ENCODE measurements around the gene TLK1. TPM values are rescaled to one million over a fixed set of nuclear protein-coding genes. Genes with fewer than 3 reads are reported as not detected.

The TLK1 gene
- total and polyA plus RNA-seq, 2 experiments from 2014 or later: 41.2 to 45.0 TPM

GRCh38 chr2:171157109-171157500, 3.6 kb downstream of the TLK1 start:
- peaks cover 49% of the 10 kb centered on the region for H3K4me1 Mint-ChIP-seq
- peaks cover 3% of the 10 kb centered on the region; the same call in 1 of the 3 replicates for H3K9me3 Mint-ChIP-seq
- Histone ChIP-seq H3K36me3 (ENCODE audit: insufficient read depth) (no peaks in the 10 kb centered on the region), H3K27me3 (ENCODE audit: insufficient read depth) (no peaks in the 10 kb centered on the region), H3F3A (replicated peaks; ENCODE audit: low read depth) (no peaks in the 10 kb centered on the region; the same call in 1 of the 2 replicates), H3K9me2 (ENCODE audit: insufficient read depth) (no peaks in the 10 kb centered on the region), H4K20me1 (replicated peaks; ENCODE audit: insufficient read depth) (peaks cover 27% of the 10 kb centered on the region), H3K79me2 (replicated peaks; ENCODE audit: insufficient read depth) (peaks cover 82% of the 10 kb centered on the region), H3K4me3 (peak overlapping the region; percentile 92; the same call in 1 of the 2 replicates), H3K27ac (ENCODE audit: low read depth) (no peak overlapping the region; the same call in 1 of the 2 replicates), H2AFZ (no peak overlapping the region), H3K4me2 (peak overlapping the region; percentile 86; the same call in 1 of the 2 replicates), H3K4me1 (ENCODE audit: insufficient read depth) (peaks cover 51% of the 10 kb centered on the region)
- H3K27me3 Mint-ChIP-seq (ENCODE audit: insufficient read depth, low read depth, poor library complexity): peaks cover 9% of the 10 kb centered on the region
- DNase-seq (ENCODE audit: low spot score) (no peak), ATAC-seq (no peak)
- H3K27ac Mint-ChIP-seq: no peak overlapping the region
- H3K36me3 Mint-ChIP-seq (ENCODE audit: low read depth): peaks cover 7% of the 10 kb centered on the region; the same call in 1 of the 3 replicates
- H3K4me3 Mint-ChIP-seq: peak overlapping the region; percentile 40
- no peak for TF ChIP-seq POLR2AphosphoS5 (IDR thresholded peaks at IDR 0.05; ENCODE audit: low read depth)
- TF ChIP-seq ETS1 (IDR thresholded peaks at IDR 0.05): no peak
- TF ChIP-seq CREB1 (CRISPR knock-in tag; IDR thresholded peaks at IDR 0.05; ENCODE audit: low read depth): no peak
- TF ChIP-seq EZH2 (IDR thresholded peaks at IDR 0.05; ENCODE audit: low read depth, unreplicated experiment): no peak
- TF ChIP-seq ZNF114 (CRISPR knock-in tag; IDR thresholded peaks at IDR 0.05): no peak
- TF ChIP-seq REST (IDR thresholded peaks at IDR 0.05; ENCODE audit: unreplicated experiment): no peak
- TF ChIP-seq EZH2phosphoT487 (IDR thresholded peaks at IDR 0.05; ENCODE audit: unreplicated experiment): no peak
- TF ChIP-seq ZNF462 (CRISPR knock-in tag; IDR thresholded peaks at IDR 0.05): no peak
- no peak for TF ChIP-seq JUNB (IDR thresholded peaks at IDR 0.05; ENCODE audit: unreplicated experiment)
- TF ChIP-seq CTCF (conservative IDR thresholded peaks at IDR 0.05; ENCODE audit: low read depth in 2 of 2): no peak
- no peak for TF ChIP-seq ZNF331 (CRISPR knock-in tag; IDR thresholded peaks at IDR 0.05; ENCODE audit: low read depth)
- no peak for TF ChIP-seq NANOG (IDR thresholded peaks at IDR 0.05; ENCODE audit: borderline replicate concordance)
- no peak for TF ChIP-seq STAT1 (IDR thresholded peaks at IDR 0.05; ENCODE audit: unreplicated experiment)
